Fibroblast of the aortic adventitia (primary cell): ENCODE data around the gene MCHR2. TPM values are rescaled to one million over a fixed set of nuclear protein-coding genes. Genes with fewer than 3 reads are reported as not detected.

Experiments used
- DNase-seq: peaks from one replicate; pipeline ENCODE4 v3.0.0-alpha.2; 2010; ENCODE audit warnings: low read depth
- H3K4me3 ChIP-seq: 2 replicates; pipeline ENCODE4 v1.5.1; 2011; ENCODE audit warnings: low read depth, mild to moderate bottlenecking, control low read depth, low read length, moderate library complexity
- CTCF ChIP-seq: IDR thresholded peaks from 2 replicates; pipeline ENCODE4 v1.5.1; 2011; ENCODE audit warnings: mild to moderate bottlenecking, low read length, control low read depth, inconsistent platforms; ENCODE audit not compliant: insufficient read depth
- total RNA-seq: library from RNA; depleted of rRNA; stranded (reverse); fragments of >200 nt; gene quantifications from 2 replicates; pipeline ENCODE4 v1.2.3, GENCODE V29; 2012; ENCODE audit warnings: low replicate concordance

Gene MCHR2
- total RNA-seq, 1 donor, result not detected

GRCh38 chr6:99997141-99997540 is 3.1 kb upstream of the MCHR2 start:
- TF ChIP-seq CTCF, result no peak
- DNase-seq, result no peak
- H3K4me3 ChIP-seq, result no peak overlapping the region

GRCh38 chr6:99995916-99996315 is 1.9 kb upstream of the MCHR2 start:
- no peak for TF ChIP-seq CTCF
- DNase-seq, result no peak
- H3K4me3 ChIP-seq, result no peak overlapping the region

GRCh38 chr6:99993146-99993532 is 884 bp downstream of the MCHR2 start:
- TF ChIP-seq CTCF, result no peak
- H3K4me3 ChIP-seq, result no peak overlapping the region
- no peak for DNase-seq

GRCh38 chr6:99991955-99992354 is 2.1 kb downstream of the MCHR2 start:
- H3K4me3 ChIP-seq, result no peak overlapping the region
- no peak for DNase-seq
- no peak for TF ChIP-seq CTCF

GRCh38 chr6:99980741-99981140 is 13.3 kb downstream of the MCHR2 start:
- no peak for TF ChIP-seq CTCF

GRCh38 chr6:99979953-99980352 is 14.1 kb downstream of the MCHR2 start:
- no peak overlapping the region for H3K4me3 ChIP-seq
- TF ChIP-seq CTCF, result no peak
- DNase-seq, result no peak

More at GRCh38 chr6:99980741-99981140, 13.3 kb downstream of the MCHR2 start:
- no peak overlapping the region for H3K4me3 ChIP-seq
- DNase-seq, result no peak

GRCh38 chr6:99967052-99967451 is 27.0 kb downstream of the MCHR2 start:
- TF ChIP-seq CTCF, result no peak
- DNase-seq, result no peak
- no peak overlapping the region for H3K4me3 ChIP-seq
